HCT116 (cell line): ENCODE data around the gene PXYLP1. TPM values are rescaled to one million over a fixed set of nuclear protein-coding genes. Genes with fewer than 3 reads are reported as not detected.

Source experiments
- ATAC-seq: fragments of 200-7000 bp; cut with Tn5 transposase; 2 replicates; pipeline ENCODE4 v1.9.1; 2020; ENCODE audit warnings: mild to moderate bottlenecking, moderate library complexity
- BruUV-seq: library from RNA; stranded (reverse); fragments of 400-500 nt; replicated peaks from 2 replicates; lab custom pipeline; 2021; lab: Mats Ljungman, UMichigan
- CTCF ChIA-PET: fragments of 300-600 bp; sonication (Branson Sonifier 250); formaldehyde crosslinking; loops from one replicate; lab custom pipeline; 2021; ENCODE audit warnings: antibody characterized with exemption; lab: Charles Lee
- POLR2A ChIA-PET: fragments of 300-600, 350-600 bp; sonication (Branson Sonifier 250); formaldehyde crosslinking; loops from one replicate; lab custom pipeline; 2021; ENCODE audit warnings: antibody characterized with exemption; lab: Charles Lee
- RAD21 ChIA-PET, 2 experiments: fragments of 300-600 bp; sonication (Branson Sonifier 250); formaldehyde crosslinking; loops; one replicate each; lab custom pipeline; 2023; ENCODE audit warnings: low total read pairs in 2 of 2; ENCODE audit not compliant: uncharacterized antibody in 2 of 2, unreplicated experiment in 2 of 2, low non-redundant PET in 1 of 2; lab: Charles Lee
- DNase-seq: peaks from one replicate; pipeline ENCODE4 v3.0.0-alpha.2; 2010; ENCODE audit warnings: low read depth, low spot score
- H2AFZ ChIP-seq: fragments of 200-600 bp; shearing (Covaris generic), sonication (generic); 2 replicates; pipeline ENCODE4 v1.6.1; 2017; ENCODE audit warnings: low read depth, mixed run types, mixed read lengths, antibody characterized with exemption, low read length; ENCODE audit not compliant: poor library complexity, severe bottlenecking
- H3K27ac ChIP-seq: 2 replicates; pipeline ENCODE4 v1.5.1; 2012; ENCODE audit warnings: low read depth, low read length
- H3K27me3 ChIP-seq: fragments of 200-600 bp; sonication (generic); 2 replicates; pipeline ENCODE4 v1.6.1; 2016; ENCODE audit warnings: mixed run types, low read length, mixed read lengths; ENCODE audit not compliant: insufficient read depth
- H3K36me3 ChIP-seq, 2 experiments: fragments of 200-500 bp in 1 of 2; fragments of 200-600 bp in 1 of 2; sonication (Bioruptor generic) in 1 of 2; sonication (generic) in 1 of 2; 2 replicates each; pipeline versions ENCODE4 v1.5.1 to v1.6.1; 2014 to 2016; ENCODE audit warnings: low read length in 2 of 2, inconsistent platforms in 1 of 2, mixed read lengths in 1 of 2, mixed run types in 1 of 2; ENCODE audit not compliant: insufficient read depth in 2 of 2, control insufficient read depth in 1 of 2
- H3K4me1 ChIP-seq, 2 experiments: fragments of 200-600 bp in 1 of 2; sonication (generic) in 1 of 2; 2 replicates each; pipeline versions ENCODE4 v1.5.1 to v1.6.1; 2012 to 2017; ENCODE audit warnings: low read length in 2 of 2, inconsistent platforms in 1 of 2, mild to moderate bottlenecking in 1 of 2, mixed read lengths in 1 of 2, mixed run types in 1 of 2, moderate library complexity in 1 of 2; ENCODE audit not compliant: insufficient read depth in 2 of 2, control insufficient read depth in 1 of 2
- H3K4me2 ChIP-seq: fragments of 200-600 bp; sonication (generic); 2 replicates; pipeline ENCODE4 v1.6.1; 2017; ENCODE audit warnings: mixed run types, low read length, mixed read lengths
- H3K4me3 ChIP-seq, 2 experiments: fragments of 200-600 bp in 1 of 2; sonication (generic) in 1 of 2; replicated peaks in 1 of 2; 2 replicates each; pipeline ENCODE4 v1.5.1; 2011 to 2016; ENCODE audit warnings: low read length in 2 of 2, control low read depth in 1 of 2, low read depth in 1 of 2, mild to moderate bottlenecking in 1 of 2, mixed read lengths in 1 of 2, mixed run types in 1 of 2
- H3K79me2 ChIP-seq: fragments of 200-600 bp; sonication (generic); 2 replicates; pipeline ENCODE4 v1.6.1; 2017; ENCODE audit warnings: mild to moderate bottlenecking, mixed run types, low read length, moderate library complexity, mixed read lengths; ENCODE audit not compliant: insufficient read depth
- H3K9ac ChIP-seq: fragments of 200-600 bp; sonication (generic); 2 replicates; pipeline ENCODE4 v1.6.1; 2016; ENCODE audit warnings: low read length, mixed read lengths
- H3K9me2 ChIP-seq: fragments of 200-600 bp; sonication (generic), shearing (Covaris generic); 2 replicates; pipeline ENCODE4 v1.6.1; 2017; ENCODE audit warnings: mixed run types, mild to moderate bottlenecking, moderate library complexity; ENCODE audit not compliant: insufficient read depth
- H3K9me3 ChIP-seq, 2 experiments: fragments of 200-500 bp in 1 of 2; fragments of 200-600 bp in 1 of 2; sonication (Bioruptor generic) in 1 of 2; sonication (generic) in 1 of 2; 2 replicates each; pipeline ENCODE4 v1.6.1; 2014 to 2017; ENCODE audit warnings: low read length in 2 of 2, mixed read lengths in 2 of 2, inconsistent platforms in 1 of 2, low read depth in 1 of 2, mild to moderate bottlenecking in 1 of 2, mixed run types in 1 of 2, moderate library complexity in 1 of 2; ENCODE audit not compliant: control insufficient read depth in 1 of 2, insufficient read depth in 1 of 2
- H4K20me1 ChIP-seq: fragments of 200-600 bp; sonication (generic), shearing (Covaris generic); 2 replicates; pipeline ENCODE4 v1.6.1; 2017; ENCODE audit warnings: mixed run types, mild to moderate bottlenecking, moderate library complexity; ENCODE audit not compliant: insufficient read depth
- CBX3 ChIP-seq: IDR thresholded peaks from 2 replicates; pipeline ENCODE4 v1.6.1; 2012; ENCODE audit warnings: low read depth
- EGR1 ChIP-seq: IDR thresholded peaks from 2 replicates; pipeline ENCODE4 v1.6.1; 2012; ENCODE audit warnings: low read depth
- ELF1 ChIP-seq: IDR thresholded peaks from 2 replicates; pipeline ENCODE4 v1.6.1; 2012; ENCODE audit warnings: low read depth, borderline replicate concordance
- EZH2phosphoT487 ChIP-seq: fragments of 200-600 bp; IDR thresholded peaks from 2 replicates; pipeline ENCODE4 v1.6.1; 2018; ENCODE audit warnings: antibody characterized with exemption, borderline replicate concordance
- FOSL1 ChIP-seq: IDR thresholded peaks from 2 replicates; pipeline ENCODE4 v1.6.1; 2012; ENCODE audit warnings: low read depth
- JUND ChIP-seq: IDR thresholded peaks from 2 replicates; pipeline ENCODE4 v1.6.1; 2012
- POLR2A ChIP-seq: IDR thresholded peaks from 2 replicates; pipeline ENCODE4 v1.7.0; 2011; ENCODE audit warnings: borderline replicate concordance; ENCODE audit not compliant: insufficient read depth, insufficient read length; ENCODE audit errors: extremely low read depth
- RAD21 ChIP-seq: IDR thresholded peaks from 2 replicates; pipeline ENCODE4 v1.6.1; 2012; ENCODE audit warnings: low read depth, mild to moderate bottlenecking
- SIN3A ChIP-seq: IDR thresholded peaks from 2 replicates; pipeline ENCODE4 v1.6.1; 2012; ENCODE audit warnings: low read depth
- SP1 ChIP-seq: IDR thresholded peaks from 2 replicates; pipeline ENCODE4 v1.6.1; 2012; ENCODE audit warnings: low read depth
- intact Hi-C: fragments of 100-400 bp; cut with micrococcal nuclease; formaldehyde crosslinking; loops from 2 replicates; pipeline ENCODE4 v1.10.0; 2022
- total RNA-seq: library from RNA; stranded (reverse); gene quantifications from one replicate; pipeline ENCODE4 v1.2.1, GENCODE V29; 2021; ENCODE audit not compliant: unreplicated experiment
- TF ChIP-seq, protein P1 (sequence below), 3 experiments: fragments of 200-600 bp in 1 of 3; sonication (generic) in 1 of 3; IDR thresholded peaks in 2 of 3; conservative IDR thresholded peaks in 1 of 3; 2 replicates each; pipeline ENCODE4 v1.5.1; 2012 to 2017; ENCODE audit warnings: low read depth in 2 of 3, low read length in 2 of 3, antibody characterized with exemption in 1 of 3, borderline replicate concordance in 1 of 3, control low read depth in 1 of 3, mild to moderate bottlenecking in 1 of 3, mixed read lengths in 1 of 3, mixed run types in 1 of 3, moderate library complexity in 1 of 3; ENCODE audit not compliant: insufficient read depth in 1 of 3
- TF ChIP-seq, protein P2 (sequence below): IDR thresholded peaks from 2 replicates; pipeline ENCODE4 v1.6.1; 2012; ENCODE audit warnings: low read depth
- TF ChIP-seq, protein P3 (sequence below): IDR thresholded peaks from 2 replicates; pipeline ENCODE4 v1.6.1; 2012

Gene PXYLP1
- total RNA-seq, 1 experiment from 2014 or later, result 15.3 TPM

DNA sequence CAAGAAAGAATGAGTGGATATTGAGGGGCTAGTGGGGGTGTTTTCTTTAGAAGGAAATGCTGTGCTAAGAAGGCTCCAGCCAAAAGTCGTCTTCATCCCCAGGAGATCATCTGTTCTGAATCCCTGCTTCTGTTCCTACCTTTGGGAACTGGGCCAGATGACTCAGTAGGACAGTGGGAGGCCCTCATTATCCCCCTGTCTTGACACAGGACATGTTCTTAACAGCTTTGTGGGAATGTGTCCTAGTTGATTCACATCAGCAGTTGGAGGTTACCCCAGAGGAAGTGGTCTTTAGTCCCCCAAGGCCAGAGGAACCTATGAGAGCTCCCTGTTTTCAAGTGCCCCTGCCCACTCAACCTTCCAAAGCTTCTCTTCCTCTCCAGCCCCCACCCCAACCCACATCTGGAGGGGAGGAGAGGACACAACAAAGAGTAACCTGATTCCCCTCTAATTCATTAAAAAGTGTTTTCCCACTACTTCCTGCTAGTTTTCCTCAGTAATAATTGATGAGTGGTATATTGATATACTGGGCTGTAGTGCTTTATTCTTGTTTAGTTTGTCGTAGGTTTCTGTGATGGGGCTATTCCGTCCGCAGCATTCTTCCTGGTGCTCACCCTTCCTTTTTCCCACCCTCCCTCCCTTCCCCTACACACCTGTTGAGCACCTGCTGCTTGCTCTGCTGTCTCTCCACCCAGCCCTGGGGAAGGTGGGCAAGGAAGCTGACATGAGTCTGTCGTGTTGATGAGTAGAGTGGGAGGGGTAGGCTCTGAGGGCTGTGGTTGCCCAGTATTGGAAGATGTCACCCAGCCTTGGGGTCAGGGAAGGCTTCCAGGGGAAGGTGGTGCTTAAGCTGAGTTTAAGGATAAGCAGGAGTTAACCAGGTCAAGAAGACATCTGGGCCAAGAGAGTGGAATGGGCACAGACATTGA is 9.3 kb downstream of the PXYLP1 start (continued):
- TF ChIP-seq, protein P1, sequence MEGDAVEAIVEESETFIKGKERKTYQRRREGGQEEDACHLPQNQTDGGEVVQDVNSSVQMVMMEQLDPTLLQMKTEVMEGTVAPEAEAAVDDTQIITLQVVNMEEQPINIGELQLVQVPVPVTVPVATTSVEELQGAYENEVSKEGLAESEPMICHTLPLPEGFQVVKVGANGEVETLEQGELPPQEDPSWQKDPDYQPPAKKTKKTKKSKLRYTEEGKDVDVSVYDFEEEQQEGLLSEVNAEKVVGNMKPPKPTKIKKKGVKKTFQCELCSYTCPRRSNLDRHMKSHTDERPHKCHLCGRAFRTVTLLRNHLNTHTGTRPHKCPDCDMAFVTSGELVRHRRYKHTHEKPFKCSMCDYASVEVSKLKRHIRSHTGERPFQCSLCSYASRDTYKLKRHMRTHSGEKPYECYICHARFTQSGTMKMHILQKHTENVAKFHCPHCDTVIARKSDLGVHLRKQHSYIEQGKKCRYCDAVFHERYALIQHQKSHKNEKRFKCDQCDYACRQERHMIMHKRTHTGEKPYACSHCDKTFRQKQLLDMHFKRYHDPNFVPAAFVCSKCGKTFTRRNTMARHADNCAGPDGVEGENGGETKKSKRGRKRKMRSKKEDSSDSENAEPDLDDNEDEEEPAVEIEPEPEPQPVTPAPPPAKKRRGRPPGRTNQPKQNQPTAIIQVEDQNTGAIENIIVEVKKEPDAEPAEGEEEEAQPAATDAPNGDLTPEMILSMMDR (IDR thresholded peaks at IDR 0.05 in 2 of 3, conservative IDR thresholded peaks at IDR 0.05 in 1 of 3; ENCODE audit: borderline replicate concordance in 1 of 3, insufficient read depth in 1 of 3, low read depth in 2 of 3, low read length in 2 of 3), result no peak
- no peak for TF ChIP-seq CBX3

DNA sequence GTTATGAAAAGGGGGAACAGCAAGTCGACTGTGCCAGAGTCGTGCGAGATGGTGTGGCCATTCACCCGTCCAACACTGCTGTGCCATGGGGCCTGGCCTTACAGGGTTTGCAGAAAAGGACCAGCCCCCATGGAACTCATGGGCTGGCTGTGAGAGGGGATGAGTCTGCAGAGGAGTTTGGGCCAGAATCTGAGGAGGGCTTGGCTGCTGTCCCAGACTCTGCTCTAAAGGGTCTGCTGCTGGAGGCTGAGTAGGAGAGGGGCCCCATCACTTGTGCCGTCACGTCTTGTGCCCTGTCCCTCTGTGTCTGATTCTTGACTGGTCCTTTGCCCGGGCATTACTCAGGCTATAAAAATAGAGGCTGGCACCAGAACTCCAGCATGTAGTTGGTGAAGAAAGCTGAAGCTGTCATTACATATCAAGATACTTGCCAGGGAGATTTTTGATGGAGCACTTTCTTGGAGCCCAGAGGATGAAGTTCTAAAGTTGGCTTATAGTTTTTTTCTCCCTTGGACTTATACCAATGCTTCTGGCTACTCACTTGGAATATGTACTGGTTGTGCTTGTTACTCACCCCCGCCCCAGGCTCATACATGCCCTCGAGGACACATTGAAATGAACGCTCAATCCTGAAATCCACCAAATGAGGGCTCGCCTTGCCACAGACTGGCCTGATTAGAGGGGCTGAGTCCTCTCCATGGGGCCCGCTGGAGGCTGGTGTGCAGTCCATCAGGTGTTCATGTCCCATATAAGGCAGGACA is 10.2 kb downstream of the PXYLP1 start:
- CTCF ChIA-PET, result no interaction called here
- no peak for TF ChIP-seq EGR1
- TF ChIP-seq RAD21, result no peak
- no peak for TF ChIP-seq POLR2A
- no peak for TF ChIP-seq ELF1
- TF ChIP-seq JUND, result no peak
- TF ChIP-seq, protein P2, sequence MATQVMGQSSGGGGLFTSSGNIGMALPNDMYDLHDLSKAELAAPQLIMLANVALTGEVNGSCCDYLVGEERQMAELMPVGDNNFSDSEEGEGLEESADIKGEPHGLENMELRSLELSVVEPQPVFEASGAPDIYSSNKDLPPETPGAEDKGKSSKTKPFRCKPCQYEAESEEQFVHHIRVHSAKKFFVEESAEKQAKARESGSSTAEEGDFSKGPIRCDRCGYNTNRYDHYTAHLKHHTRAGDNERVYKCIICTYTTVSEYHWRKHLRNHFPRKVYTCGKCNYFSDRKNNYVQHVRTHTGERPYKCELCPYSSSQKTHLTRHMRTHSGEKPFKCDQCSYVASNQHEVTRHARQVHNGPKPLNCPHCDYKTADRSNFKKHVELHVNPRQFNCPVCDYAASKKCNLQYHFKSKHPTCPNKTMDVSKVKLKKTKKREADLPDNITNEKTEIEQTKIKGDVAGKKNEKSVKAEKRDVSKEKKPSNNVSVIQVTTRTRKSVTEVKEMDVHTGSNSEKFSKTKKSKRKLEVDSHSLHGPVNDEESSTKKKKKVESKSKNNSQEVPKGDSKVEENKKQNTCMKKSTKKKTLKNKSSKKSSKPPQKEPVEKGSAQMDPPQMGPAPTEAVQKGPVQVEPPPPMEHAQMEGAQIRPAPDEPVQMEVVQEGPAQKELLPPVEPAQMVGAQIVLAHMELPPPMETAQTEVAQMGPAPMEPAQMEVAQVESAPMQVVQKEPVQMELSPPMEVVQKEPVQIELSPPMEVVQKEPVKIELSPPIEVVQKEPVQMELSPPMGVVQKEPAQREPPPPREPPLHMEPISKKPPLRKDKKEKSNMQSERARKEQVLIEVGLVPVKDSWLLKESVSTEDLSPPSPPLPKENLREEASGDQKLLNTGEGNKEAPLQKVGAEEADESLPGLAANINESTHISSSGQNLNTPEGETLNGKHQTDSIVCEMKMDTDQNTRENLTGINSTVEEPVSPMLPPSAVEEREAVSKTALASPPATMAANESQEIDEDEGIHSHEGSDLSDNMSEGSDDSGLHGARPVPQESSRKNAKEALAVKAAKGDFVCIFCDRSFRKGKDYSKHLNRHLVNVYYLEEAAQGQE, result no peak
- TF ChIP-seq SP1, result no peak
- TF ChIP-seq EZH2phosphoT487, result no peak
- TF ChIP-seq, protein P3, sequence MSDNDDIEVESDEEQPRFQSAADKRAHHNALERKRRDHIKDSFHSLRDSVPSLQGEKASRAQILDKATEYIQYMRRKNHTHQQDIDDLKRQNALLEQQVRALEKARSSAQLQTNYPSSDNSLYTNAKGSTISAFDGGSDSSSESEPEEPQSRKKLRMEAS, result no peak
- no peak for TF ChIP-seq FOSL1
- no peak for TF ChIP-seq SIN3A
- H4K20me1 ChIP-seq, result no peaks in the 10 kb centered on the region
- POLR2A ChIA-PET, result no interaction called here
- H3K36me3 ChIP-seq, result no peaks in the 10 kb centered on the region
- H3K4me1 ChIP-seq, result peaks cover 2 to 10% of the 10 kb centered on the region in 2 experiments; a peak in 3 of 4 replicates
- RAD21 ChIA-PET, result no interaction called here
- no peak overlapping the region for H2AFZ ChIP-seq
- no peak overlapping the region for H3K4me3 ChIP-seq
- no TSS peak for BruUV-seq
- ATAC-seq, result no peak
- no peak overlapping the region for H3K9ac ChIP-seq
- H3K79me2 ChIP-seq, result no peaks in the 10 kb centered on the region
- intact Hi-C loops, result no loop called here
- no peak for DNase-seq
- no peaks in the 10 kb centered on the region for H3K27me3 ChIP-seq
- no peaks in the 10 kb centered on the region for H3K9me3 ChIP-seq
- H3K4me2 ChIP-seq, result no peak overlapping the region
- no peaks in the 10 kb centered on the region for H3K9me2 ChIP-seq
- no peak overlapping the region for H3K27ac ChIP-seq
